Measurements from ENCODE around the gene CARD11.

The CARD11 gene

DNA sequence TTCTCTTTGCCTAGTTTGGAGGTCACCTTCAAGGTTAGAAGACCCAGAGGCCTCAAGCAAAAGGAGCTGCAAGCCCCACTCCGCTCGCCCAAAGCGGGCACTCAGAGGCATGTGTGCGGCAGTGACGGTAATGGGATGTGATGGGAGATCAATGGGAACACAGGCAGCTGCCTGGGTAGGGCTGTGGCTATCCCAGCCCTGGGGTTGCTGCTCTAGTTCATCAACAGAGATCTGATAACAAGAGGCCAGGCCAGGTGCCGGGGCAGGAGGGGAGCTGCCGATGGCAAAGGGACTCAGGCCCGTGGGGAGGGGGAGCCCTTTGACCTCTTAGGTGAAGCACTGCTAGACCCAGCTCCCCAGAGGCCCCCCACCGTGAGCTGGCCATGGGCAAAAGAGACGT lies 147.5 kb downstream of the CARD11 start:
- no peak for DNase-seq

DNA sequence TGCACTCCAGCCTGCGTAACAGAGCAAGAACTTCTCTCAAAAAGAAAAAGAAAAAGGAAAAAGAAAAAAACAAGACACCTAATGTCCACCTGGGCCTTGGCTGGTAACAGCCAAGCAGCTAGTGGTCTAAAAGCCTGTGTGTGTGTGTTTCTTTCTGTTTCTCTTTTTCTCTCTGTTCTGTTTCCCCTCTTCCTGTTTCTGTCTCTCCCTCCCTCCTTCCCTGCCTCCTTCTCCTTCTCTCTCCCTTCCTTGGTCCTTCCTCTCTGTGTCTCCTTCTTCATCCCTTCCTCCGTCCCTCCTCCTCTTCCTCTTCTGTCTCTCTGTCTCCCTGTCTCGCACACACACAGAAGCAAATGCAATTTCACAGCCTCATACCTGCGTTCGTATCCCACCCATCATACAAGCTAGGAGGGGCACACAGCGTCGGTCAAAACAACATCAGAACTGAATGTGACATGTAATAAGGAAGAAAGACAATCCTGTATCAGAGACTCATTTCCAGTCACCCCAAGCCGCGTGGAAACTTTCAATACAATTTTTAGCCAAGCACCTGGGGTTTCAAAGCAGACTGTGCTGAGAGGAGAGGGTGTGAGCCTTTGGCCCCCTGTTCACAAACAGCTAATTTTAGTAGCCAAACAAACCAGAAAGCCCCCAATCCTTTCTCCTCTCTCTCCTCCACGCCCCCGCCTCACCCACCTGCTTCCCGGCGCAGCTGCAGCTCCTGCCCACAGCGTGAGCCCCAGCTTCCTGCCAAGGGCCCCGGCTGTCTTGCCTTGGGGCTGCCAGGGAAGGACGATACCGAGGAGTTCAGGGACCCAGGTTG lies 149.3 kb downstream of the CARD11 start:
- no peak for DNase-seq

DNA sequence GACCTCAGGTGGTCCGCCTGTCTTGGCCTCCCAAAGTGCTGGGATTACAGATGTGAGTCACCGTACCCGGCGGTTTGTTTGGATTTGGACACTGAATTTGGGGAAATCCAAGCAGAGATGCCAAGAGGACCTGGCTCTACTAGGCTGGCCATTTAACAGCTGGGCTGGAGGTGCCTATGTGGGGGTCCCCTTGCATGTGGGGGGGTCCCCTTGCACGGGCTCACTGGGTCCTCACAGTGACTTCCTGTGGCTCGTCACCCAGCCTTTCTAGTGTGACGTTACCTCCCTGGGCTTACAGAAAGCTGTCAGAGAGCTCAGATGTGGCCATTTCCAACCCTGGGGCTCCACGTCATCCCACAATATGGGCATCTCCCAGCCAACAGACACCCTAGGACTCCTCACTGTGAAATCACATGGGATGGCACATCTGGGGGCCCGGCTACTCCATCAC lies 150.2 kb downstream of the CARD11 start:
- DNase-seq = no peak

DNA sequence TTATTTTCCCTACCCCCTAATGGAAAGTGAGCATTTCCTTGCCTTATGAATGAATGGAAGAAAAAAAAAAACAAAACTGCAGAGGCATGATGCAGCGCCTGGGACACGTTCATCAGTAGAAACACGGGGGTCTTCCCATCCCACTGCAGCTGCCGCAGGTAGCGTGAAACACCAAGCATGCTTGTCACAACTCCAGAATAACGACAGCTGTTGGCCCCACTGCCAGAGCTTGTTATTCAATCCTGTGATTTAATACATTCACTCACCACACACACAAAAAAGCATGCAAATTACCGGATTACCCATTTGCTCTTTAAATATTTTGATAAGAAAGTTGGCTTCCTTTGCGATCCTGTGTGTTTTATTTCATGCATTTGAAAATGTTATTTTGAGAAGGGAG lies 151.1 kb downstream of the CARD11 start:
- DNase-seq = no peak

DNA sequence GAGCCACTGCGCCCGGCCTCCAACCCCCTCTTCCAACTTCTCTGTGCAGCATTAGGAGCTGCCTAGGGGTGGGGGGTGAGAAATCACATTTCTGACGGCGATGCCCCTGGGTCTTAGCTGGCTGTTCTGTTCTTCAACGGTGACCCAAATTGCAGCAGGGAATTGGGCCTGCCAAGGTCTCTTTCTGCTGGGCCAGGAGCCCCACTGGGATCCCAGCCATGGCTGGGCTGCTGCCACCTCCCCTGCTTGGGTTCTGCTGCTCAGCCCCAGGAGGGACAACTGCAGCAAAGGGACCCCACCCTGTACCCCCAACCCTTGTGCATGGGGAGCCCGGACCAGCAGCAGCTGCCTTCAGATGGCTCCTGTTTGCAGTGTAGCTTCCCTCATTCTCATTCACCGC lies 155.9 kb downstream of the CARD11 start:
- no peak for DNase-seq

DNA sequence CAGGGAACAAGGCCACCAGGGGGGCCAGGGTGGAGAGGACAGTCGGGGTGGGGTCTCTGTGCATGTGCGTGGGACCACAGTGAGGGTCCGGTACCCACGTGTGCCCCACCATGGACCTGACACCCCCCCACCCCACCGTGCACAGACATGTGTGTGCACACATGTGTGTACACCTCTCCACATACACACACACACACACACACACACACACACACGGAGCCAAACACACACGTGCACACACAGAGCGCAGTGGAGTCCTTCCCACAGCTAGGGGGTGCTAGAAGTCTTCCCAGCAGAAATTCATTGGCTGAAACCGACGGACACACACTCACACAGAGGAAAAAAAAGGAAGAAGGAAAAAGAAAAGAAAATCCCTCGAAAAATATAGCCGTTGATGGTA lies 156.8 kb downstream of the CARD11 start:
- DNase-seq = peak; percentile 29

DNA sequence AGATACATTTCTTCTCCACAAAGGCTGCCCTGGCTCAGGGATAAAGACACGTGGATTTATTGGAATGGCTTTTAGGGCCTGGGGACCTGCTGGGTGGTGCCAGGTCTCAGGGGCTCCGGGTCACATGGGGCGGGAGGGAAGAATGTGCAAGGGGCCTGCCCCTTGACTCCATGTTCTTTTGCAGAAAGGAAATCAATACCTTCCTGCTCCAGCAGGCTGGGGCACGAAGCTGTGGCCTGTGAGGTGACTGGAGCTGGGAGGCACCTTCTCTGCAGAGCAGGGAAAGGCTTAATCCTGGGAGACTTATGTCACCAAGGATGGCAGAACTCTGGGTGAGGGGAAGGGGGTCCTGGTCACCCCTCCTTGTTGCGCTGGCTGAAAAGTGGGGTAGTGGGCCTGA lies 157.3 kb downstream of the CARD11 start:
- DNase-seq = no peak

DNA sequence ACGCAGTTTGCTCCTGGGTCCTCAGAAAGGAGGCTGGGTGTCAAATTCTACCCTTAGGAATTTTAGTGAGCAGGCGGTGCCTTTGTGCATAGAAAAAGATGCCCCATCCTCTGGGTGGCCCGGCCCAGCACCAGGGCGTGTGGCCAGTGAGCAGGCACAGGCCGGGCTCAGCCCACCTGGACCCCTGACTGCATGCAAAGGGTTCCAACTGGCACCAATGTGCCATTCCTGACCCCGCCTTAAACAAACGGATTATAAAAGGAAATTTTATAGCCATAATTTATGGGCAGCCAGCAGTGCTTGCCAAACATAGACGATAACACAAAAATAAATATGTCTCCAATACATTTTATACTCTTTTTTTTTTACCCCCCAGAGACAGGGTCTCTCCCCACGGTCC lies 159.5 kb downstream of the CARD11 start:
- no peak for DNase-seq

DNA sequence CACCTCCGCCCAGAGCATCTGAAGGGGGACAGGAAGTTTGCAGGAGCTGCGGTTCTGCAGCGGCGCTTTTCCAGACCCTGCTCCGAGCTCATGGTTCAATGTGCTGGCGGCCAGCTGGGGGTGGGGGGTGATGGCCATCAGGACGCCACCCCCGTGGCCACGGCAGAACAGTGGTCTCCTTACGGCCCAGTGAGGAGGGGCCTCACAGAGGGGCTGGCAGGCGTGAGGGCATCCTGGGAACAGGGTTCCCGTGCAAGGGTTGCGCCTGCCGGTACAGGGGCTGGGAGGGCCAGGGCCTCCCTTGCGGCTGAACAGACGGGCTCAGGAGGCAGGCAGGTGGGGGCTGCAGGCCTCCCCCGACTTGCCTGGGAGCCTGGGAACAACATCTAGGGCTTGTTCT lies 160.6 kb downstream of the CARD11 start:
- DNase-seq = no peak

DNA sequence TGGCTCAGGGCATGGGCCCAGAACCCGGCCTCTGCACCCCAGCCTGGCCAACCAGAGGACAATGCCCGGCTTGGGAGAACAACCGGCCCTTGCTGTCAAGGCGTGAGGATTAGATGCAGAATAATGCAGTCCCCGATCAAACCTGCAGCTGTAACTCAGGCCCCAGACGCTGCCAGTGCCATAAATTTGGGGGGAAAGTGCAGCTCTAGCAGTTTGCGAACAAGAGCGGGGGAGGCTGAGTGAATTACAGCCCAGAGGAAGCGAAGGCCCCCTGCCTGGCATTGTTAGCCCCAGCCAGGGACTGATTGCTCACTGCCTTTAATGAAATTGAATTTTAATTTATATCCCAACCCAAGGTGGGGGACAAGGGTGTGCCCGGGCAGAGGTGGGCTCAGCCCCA lies 161.6 kb downstream of the CARD11 start:
- DNase-seq = no peak

DNA sequence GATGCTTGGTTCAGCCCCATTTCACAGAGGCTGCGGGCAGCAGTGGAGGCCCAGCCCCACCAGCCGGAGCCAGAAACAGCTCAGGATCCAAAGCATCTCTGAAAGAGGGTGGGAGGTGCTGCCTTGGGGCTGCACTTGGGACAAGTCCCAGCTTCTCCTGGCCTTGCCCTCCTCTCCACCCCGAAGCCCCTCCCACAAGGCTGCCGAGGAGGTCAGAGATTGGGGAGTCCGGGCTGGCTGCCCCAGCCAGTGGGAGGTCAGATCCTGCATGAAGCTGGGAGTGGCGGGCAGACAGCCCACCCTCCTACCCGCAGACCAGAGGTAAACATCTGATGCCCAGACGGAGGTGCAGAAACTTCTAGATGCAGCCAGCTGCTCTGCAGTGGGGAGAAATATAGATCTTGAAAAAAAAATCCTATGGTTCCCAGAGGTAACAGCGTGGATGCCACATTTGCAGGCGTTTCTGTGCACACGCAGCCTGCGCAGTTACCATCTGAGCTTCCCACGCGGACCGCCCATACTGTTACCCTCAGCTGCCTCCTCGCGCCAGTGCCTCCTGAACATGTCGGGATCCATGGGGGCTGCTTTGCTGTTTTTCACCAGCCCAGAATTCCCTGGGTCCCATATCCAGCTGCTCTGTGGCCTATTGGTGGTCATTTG lies 162.7 kb downstream of the CARD11 start:
- no peak for DNase-seq

DNA sequence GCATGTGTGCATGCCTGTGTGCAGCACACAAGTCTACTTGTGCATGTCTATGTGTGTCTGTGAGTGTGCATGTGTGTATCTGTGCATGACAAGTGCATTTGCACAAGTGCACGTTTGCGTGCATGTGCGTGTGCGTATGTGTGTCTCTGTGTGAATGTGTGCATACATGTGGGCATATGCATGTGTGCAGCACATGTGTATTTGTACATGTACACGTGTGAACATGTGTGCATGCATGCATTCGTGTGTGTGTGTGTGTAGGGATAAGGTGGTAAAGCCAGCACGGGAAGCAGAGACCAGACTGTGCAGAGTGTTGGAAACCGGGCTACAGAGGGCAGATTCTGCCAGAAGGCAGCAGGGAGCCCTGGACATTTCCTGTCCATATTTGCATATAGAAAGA lies 163.6 kb downstream of the CARD11 start:
- no peak for DNase-seq

DNA sequence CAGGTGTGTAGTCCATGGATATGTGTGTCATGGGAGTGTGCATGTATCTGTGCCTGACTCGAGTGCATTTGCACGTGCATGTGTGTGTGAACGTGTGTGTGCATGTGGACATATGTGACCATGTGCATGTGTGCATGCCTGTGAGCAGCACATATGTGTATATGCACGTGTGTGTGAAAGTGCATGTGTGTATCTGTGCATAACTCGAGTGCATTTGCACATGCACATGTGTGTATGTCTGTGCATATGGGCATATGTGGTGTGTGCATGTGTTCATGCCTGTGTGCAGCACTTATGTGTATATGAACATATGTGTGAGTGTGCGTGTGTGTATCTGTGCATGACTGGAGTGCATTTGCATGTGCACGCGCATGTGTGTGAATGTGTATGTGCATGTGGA lies 164.3 kb downstream of the CARD11 start:
- DNase-seq = no peak

DNA sequence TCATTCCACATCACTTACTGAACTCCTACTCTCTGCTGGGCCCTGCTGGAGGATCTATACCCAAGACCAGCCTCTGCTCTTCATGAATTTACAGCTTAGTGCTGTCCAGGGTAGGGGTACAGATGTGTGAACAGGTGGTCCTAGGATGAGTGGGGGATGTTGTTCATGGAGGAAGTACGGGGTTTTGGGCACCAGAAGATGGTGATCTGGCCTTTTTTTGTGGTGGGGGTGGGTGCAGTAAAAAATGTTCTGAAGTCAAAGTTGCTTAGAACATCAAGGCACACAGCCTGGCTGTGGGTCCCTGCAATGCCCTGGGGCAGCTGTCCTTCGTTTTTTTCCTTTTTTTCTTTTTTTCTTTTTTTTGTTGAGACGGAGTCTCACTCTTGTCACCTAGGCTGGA lies 165.4 kb downstream of the CARD11 start:
- DNase-seq = no peak

DNA sequence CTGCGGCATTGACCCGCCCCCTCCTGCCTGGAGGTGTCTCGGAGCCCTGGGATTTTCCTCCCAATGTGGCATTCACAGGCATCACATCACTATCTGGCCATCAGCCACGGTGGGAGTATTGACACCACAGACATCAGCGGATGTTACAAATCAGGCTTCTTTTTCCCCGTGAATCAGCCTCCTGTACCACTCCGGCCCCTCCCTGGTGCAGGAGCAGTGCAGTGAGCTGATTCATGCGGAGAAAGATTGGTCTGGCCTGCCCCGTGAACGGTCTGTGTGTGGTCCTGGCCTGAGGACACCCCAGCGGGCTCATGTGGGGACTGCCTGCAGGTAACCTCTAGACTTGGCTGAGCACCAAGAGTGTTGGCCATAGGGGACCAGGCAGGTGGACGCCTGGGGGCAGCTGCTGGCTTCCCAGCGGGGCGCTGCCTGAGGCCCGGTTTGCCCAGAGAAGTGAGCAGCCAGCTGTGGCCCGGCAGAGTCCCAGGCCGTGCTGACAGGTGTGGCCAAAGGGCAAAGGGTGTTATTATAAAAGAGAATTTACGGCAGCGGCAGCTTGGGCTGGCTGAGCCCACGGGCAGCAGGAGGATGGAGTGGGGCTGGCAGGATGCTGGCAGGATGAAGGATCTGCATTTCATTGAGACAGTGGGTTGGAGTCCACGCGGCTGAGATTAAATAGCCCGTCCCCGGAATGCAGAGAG lies 167.5 kb downstream of the CARD11 start:
- no peak for DNase-seq

DNA sequence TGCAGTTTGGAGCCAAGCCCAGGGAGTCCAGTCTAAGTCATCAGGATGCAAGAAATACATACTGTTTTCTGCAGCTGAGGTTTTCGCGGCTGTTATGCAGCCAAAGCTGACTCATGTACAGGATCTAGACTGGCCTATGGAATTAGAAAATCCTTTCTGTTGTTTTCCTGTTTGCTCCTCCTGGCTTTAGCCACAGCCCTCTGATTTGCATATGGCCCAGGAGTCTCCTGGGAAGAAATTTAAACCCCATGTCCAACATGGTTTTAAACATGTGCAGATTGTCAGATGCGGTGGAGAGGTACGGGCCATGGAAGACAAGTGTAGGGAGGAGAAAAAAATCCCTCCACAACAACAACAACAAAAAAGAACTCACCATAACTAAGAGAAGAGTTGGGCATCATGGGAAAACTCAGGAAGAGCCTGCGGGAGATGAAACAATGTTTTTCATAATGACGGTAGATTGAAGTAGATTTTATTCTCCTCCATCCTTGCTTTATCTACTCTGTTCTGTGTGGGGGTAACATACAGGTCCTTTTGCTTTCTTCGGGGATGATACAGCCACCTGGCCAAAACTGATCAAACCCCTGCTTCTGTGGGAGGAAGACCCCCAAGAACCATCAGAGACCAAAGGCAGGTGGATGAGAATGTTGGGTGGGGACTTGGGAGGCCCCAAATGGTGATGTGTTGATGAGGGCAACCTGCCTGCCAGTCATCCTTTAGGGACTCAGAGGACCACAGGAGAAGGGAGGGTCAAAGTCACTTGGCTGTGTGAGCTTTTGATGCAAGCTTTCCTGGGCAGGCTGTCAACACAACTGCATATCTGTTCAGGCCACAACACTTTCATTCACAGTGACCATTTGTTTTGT lies 169.7 kb downstream of the CARD11 start:
- DNase-seq = no peak

DNA sequence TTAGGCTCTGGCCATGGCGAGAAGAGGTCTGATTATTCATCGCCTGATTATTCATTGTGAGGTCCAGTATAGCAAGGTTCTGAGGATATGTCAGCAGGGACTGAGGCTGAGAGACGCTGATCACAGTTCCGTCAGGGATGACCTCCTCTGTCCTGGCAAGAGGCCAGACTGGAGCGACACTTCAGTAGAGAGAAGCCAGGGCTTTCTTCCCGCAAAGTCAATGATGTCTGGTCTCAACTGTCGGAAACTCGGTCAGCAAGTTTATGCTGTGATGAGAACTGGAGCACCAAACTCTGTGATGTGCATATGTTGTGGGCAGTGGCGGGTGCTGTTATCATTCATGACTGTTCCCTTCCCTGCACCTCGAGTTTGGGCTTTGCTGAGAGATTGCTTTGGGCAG lies 170.5 kb downstream of the CARD11 start:
- no peak for DNase-seq

DNA sequence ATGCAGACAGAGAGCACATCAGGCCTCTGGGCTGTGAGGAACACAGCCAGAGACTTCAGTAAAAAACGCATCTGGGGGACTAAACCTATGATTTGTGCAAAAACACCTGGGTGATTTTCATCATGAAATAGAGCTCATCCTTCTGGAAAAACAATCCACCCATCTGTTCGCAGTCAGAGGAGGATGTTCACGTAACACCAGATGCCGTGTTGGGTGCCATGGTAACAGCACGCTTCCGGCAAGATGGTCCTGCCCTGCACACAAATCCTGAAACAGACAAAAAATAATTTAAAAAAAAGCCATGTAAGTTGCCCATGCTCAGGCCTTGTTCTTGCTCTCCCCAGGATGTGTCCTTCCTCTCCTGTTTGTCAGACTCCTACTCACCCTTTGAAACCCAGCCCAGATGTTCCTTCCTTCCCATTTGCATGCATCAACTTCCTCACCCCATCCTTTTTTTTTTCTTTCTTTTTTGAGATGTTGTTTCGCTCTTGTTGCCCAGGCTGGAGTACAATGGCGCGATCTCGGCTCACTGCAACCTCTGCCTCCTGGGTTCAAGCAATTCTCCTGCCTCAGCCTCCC lies 171.3 kb downstream of the CARD11 start:
- no peak for DNase-seq

DNA sequence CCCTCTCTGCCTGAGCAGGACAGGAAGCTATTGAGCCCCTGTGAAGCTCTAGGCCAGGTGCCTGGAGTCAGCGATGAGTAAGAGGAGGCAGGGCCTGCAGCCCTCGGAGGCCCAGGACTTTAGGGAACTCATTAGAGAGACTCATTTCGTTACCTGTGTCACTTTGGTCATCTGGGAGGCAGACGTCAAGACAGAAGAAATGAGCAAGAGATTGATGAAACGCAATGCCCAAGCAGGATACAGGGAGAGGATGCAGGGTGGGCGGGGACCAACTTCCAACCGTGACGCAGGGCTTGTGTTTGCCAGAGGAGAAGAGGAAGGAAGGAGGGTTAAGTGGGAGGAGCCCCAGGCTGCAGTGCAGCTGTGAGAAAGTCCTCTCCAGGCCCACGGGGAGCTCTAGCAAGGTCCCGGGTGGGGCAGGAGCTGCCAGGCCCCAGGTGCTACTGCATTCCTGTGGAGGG lies 173.2 kb downstream of the CARD11 start:
- peak; percentile 38 for DNase-seq

DNA sequence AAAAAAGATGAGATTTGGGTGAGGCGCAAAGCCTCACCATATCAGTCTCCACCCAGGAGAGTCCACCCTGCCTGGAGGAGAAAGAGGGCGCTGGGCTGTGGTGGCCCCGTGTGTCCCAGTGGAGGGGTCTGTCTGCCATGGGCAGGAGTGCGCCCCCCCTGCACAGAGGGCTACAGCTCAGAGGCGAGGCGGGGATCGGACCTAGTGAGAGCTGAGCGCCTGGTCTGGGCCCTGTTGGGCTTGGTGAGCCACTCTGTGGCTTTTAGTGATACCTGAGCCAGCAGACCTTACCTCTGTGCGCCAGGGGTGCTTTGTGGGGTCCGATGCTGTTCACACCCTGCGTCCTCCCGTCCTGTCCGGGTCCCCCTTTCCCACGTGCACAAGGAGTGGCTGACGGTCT lies 173.7 kb downstream of the CARD11 start:
- no peak for DNase-seq

DNA sequence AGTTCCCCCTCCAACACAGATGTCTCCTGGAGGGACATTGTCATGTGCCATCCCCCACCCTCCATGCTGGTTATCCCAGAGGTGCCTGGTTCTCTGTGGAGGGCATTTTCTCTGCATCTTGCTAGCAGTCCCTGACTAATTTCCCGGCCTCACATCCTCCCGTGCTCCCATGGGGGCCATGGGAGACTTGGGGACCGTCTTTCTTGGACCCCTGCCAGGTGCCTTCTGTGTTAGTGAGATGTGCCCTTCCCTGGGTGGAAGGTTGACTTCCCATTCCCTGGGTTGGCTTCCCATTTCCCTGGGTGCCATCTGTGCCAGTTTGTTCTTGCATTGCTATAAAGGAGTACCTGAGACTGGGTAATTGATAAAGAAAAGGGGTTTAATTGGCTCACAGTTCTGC lies 177.1 kb downstream of the CARD11 start:
- DNase-seq = no peak

DNA sequence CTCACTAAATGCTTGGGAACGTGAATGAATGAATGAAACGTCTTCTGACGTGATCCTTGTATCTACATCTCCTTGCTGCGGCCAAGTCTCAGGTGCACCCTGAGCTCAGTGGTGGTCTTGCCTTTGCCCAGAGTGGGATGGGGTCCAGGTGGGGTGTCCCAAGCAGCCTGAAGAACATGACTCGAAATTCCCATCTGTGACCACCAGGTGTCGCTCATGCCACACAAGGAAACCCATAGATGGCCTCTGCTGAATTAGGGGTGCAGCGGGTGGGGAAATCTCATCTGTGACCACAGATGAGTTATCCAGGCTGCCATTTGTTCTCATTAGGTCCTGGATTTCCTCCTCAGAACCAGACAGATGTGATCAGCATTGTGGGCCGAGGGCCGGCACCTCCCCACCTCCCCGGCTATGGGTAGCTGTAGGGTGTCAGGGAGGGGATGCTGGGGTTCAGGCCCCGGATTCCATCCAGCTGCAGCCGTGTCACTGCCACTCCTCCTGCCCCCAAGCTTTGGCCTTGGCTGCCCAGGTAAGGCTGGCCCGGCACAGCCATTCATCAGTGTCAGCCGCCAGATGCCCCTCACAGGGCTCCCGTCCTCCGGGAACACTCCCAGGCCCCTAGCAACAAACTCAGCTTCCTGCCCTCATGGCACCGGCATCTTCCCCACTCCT lies 178.5 kb downstream of the CARD11 start:
- peak; percentile 68 for DNase-seq

Data from effector CD4-positive, alpha-beta T cell (primary cell).